HFFc6 (cell line): Measurements from ENCODE around the gene DNMT1. TPM values are rescaled to one million over a fixed set of nuclear protein-coding genes. Genes with fewer than 3 reads are reported as not detected.

ENCODE experiments used
- DNase-seq: peaks from one replicate; pipeline ENCODE4 v3.0.0-alpha.2; 2018
- H3K27ac Mint-ChIP-seq: 2 replicates; pipeline ENCODE4 v1.8.0; 2020; ENCODE audit warnings: mild to moderate bottlenecking, mixed read lengths
- H3K27me3 Mint-ChIP-seq: 2 replicates; pipeline ENCODE4 v1.8.0; 2021; ENCODE audit warnings: mild to moderate bottlenecking, moderate library complexity, mixed read lengths; ENCODE audit not compliant: insufficient read depth
- H3K36me3 Mint-ChIP-seq: 2 replicates; pipeline ENCODE4 v1.8.0; 2021; ENCODE audit warnings: low read depth, mixed read lengths
- H3K4me1 Mint-ChIP-seq: 2 replicates; pipeline ENCODE4 v1.8.0; 2020; ENCODE audit warnings: low read depth, mixed read lengths
- H3K4me3 Mint-ChIP-seq: 2 replicates; pipeline ENCODE4 v1.8.0; 2020; ENCODE audit warnings: mild to moderate bottlenecking, moderate library complexity, mixed read lengths
- H3K9me3 Mint-ChIP-seq: 2 replicates; pipeline ENCODE4 v1.8.0; 2020; ENCODE audit warnings: mild to moderate bottlenecking, mixed read lengths
- CTCF ChIP-seq: fragments of 200-600 bp; sonication (generic); IDR thresholded peaks from 2 replicates; pipeline ENCODE4 v1.5.0; 2021; ENCODE audit warnings: antibody characterized with exemption, mild to moderate bottlenecking
- total RNA-seq, 6 experiments: library from RNA; stranded (reverse); fragmentation: NEBNext Ultra II Directional; extraction: Animal tissue kit (Norgen Biotek cat#: 25700); gene quantifications; 2 replicates in 1 of 6; 3 replicates in 5 of 6; pipeline ENCODE4 v1.2.3, GENCODE V29; 2021

DNMT1 gene
- total RNA-seq, 6 experiments from 2014 or later: 74.5 to 135 (median 125) TPM

- no peak for DNase-seq
- Mint-ChIP-seq H3K27ac (no peak overlapping the region), H3K4me1 (no peaks in the 10 kb centered on the region), H3K27me3 (no peaks in the 10 kb centered on the region; the same call in 1 of the 2 replicates), H3K9me3 (no peaks in the 10 kb centered on the region), H3K4me3 (no peak overlapping the region), H3K36me3 (peaks cover 31% of the 10 kb centered on the region; the same call in 1 of the 2 replicates)
- TF ChIP-seq CTCF: no peak
These were observed 28.7 kb downstream of the DNMT1 start for GRCh38 chr19:10166046-10166445.

GRCh38 chr19:10163536-10163935 is 31.2 kb downstream of the DNMT1 start:
- Mint-ChIP-seq H3K27ac (no peak overlapping the region), H3K36me3 (peaks cover 49% of the 10 kb centered on the region; the same call in 1 of the 2 replicates), H3K4me1 (no peaks in the 10 kb centered on the region), H3K9me3 (no peaks in the 10 kb centered on the region), H3K27me3 (no peaks in the 10 kb centered on the region; the same call in 1 of the 2 replicates), H3K4me3 (no peak overlapping the region)
- DNase-seq: no peak
- TF ChIP-seq CTCF: no peak

GRCh38 chr19:10159610-10160009 is 35.1 kb downstream of the DNMT1 start:
- Mint-ChIP-seq H3K4me1 (no peaks in the 10 kb centered on the region), H3K4me3 (no peak overlapping the region), H3K27ac (no peak overlapping the region), H3K9me3 (no peaks in the 10 kb centered on the region), H3K36me3 (peaks cover 49% of the 10 kb centered on the region), H3K27me3 (no peaks in the 10 kb centered on the region; the same call in 1 of the 2 replicates)
- TF ChIP-seq CTCF: no peak
- no peak for DNase-seq

GRCh38 chr19:10158485-10158884 is 36.3 kb downstream of the DNMT1 start:
- H3K36me3 Mint-ChIP-seq: peaks cover 51% of the 10 kb centered on the region
- no peaks in the 10 kb centered on the region for H3K9me3 Mint-ChIP-seq
- H3K27ac Mint-ChIP-seq: no peak overlapping the region
- no peak overlapping the region for H3K4me3 Mint-ChIP-seq
- no peaks in the 10 kb centered on the region; the same call in 1 of the 2 replicates for H3K27me3 Mint-ChIP-seq
- no peaks in the 10 kb centered on the region for H3K4me1 Mint-ChIP-seq
- DNase-seq: no peak
- TF ChIP-seq CTCF: no peak

GRCh38 chr19:10158071-10158470 is 36.7 kb downstream of the DNMT1 start:
- no peak for DNase-seq
- Mint-ChIP-seq H3K4me1 (no peaks in the 10 kb centered on the region), H3K27ac (no peak overlapping the region), H3K27me3 (no peaks in the 10 kb centered on the region; the same call in 1 of the 2 replicates), H3K4me3 (no peak overlapping the region), H3K9me3 (no peaks in the 10 kb centered on the region), H3K36me3 (peaks cover 49% of the 10 kb centered on the region)
- no peak for TF ChIP-seq CTCF

GRCh38 chr19:10155839-10156238 is 38.9 kb downstream of the DNMT1 start:
- Mint-ChIP-seq H3K27ac (no peak overlapping the region; the same call in 1 of the 2 replicates), H3K9me3 (no peaks in the 10 kb centered on the region), H3K36me3 (peaks cover 50% of the 10 kb centered on the region), H3K4me3 (no peak overlapping the region), H3K4me1 (no peaks in the 10 kb centered on the region), H3K27me3 (no peaks in the 10 kb centered on the region; the same call in 1 of the 2 replicates)
- TF ChIP-seq CTCF: peak; percentile 37
- DNase-seq: no peak
